ENCODE measurements around the gene NTF3.

Gene NTF3

GRCh38 chr12:5432011-5432400 is at the start of gene NTF3:
NTF3 (plus strand) TSS chr12:5432108; CDS start chr12:5432325, 217 bp downstream.
- TF ChIP-seq CTCF (IDR thresholded peaks at IDR 0.05; ENCODE audit: extremely low read depth, insufficient read depth, missing control alignments): no peak
- DNase-seq (ENCODE audit: low spot score): peak; percentile 46
- in situ Hi-C loops (cut with MboI; ENCODE audit: low pct_unique_long_range_greater_than_20kb, low sequenced_read_pairs, unreplicated experiment): no loop called here

DNA sequence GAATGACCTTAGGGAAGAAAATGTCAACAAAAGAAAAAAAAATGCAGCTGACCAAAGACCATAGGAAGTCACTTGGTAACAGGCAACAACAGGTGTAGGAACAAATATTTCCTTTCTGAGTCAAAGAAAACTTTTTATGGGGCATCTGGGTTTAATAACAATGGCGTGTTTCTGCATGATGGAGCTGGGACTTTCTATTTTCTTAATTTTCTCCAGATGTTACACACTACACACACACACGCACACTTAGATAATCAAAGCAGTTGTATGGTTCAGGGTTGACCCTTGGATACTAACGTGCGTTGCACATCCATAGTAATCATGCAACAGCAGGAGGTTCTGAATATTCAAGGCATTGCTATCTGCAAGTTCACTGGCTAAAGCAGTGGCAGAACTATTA is 47.9 kb upstream of the NTF3 start:
- no peak for TF ChIP-seq CTCF (IDR thresholded peaks at IDR 0.05; ENCODE audit: extremely low read depth, insufficient read depth, missing control alignments)
- in situ Hi-C loops (cut with MboI; ENCODE audit: low pct_unique_long_range_greater_than_20kb, low sequenced_read_pairs, unreplicated experiment): no loop called here
- no peak for DNase-seq (ENCODE audit: low spot score)

GRCh38 chr12:5388581-5389535 is 43.0 kb upstream of the NTF3 start:
- no peak for DNase-seq (ENCODE audit: low spot score)
- in situ Hi-C loops (cut with MboI; ENCODE audit: low pct_unique_long_range_greater_than_20kb, low sequenced_read_pairs, unreplicated experiment): no loop called here
- no peak for TF ChIP-seq CTCF (IDR thresholded peaks at IDR 0.05; ENCODE audit: extremely low read depth, insufficient read depth, missing control alignments)

DNA sequence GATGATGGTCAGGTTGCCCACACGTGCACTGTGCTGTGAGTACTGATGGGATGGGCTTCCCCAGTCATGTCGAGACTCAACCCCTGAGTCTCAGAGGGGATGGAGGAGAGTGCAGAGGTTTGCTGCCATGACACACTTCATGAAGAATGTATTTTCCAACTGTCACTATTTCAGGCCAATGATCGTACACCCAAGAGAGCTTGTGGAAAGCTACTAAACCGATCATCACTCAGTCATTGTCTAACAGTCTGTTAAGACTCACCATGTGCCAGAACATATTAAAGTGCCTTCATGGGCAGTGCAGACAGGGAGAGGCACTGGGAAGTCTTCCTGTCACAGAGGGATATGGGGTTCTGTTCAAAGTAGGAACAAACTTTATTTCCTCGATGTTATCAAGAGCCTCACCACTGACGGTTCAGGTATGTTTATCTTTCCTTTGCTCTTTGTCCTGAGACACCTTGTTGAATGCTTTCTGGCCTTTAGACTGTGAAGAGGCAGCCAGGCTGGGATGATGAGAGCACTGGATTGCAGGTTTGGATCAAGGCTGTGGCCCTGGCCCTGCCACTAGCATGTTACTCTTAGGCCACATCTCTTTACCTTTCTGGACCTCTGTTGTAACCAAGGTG is 41.6 kb upstream of the NTF3 start:
- in situ Hi-C loops (cut with MboI; ENCODE audit: low pct_unique_long_range_greater_than_20kb, low sequenced_read_pairs, unreplicated experiment): no loop called here
- no peak for DNase-seq (ENCODE audit: low spot score)

GRCh38 chr12:5391653-5392052 is 40.3 kb upstream of the NTF3 start:
- in situ Hi-C loops (cut with MboI; ENCODE audit: low pct_unique_long_range_greater_than_20kb, low sequenced_read_pairs, unreplicated experiment): no loop called here
- TF ChIP-seq CTCF (IDR thresholded peaks at IDR 0.05; ENCODE audit: extremely low read depth, insufficient read depth, missing control alignments): no peak

More for the DNA sequence above, 41.6 kb upstream of the NTF3 start:
- no peak for TF ChIP-seq CTCF (IDR thresholded peaks at IDR 0.05; ENCODE audit: extremely low read depth, insufficient read depth, missing control alignments)

GRCh38 chr12:5392961-5393360 is 38.9 kb upstream of the NTF3 start:
- no peak for DNase-seq (ENCODE audit: low spot score)
- TF ChIP-seq CTCF (IDR thresholded peaks at IDR 0.05; ENCODE audit: extremely low read depth, insufficient read depth, missing control alignments): no peak
- in situ Hi-C loops (cut with MboI; ENCODE audit: low pct_unique_long_range_greater_than_20kb, low sequenced_read_pairs, unreplicated experiment): no loop called here

More at GRCh38 chr12:5391653-5392052, 40.3 kb upstream of the NTF3 start:
- no peak for DNase-seq (ENCODE audit: low spot score)
